GM19351 (cell line): ENCODE results near the gene MRPL24.

ENCODE experiments used
- ATAC-seq: cut with Tn5 transposase; IDR thresholded peaks from one replicate; pipeline ENCODE4 v1.9.1; 2021; ENCODE audit warnings: mild to moderate bottlenecking, moderate library complexity; ENCODE audit not compliant: unreplicated experiment

The MRPL24 gene

DNA sequence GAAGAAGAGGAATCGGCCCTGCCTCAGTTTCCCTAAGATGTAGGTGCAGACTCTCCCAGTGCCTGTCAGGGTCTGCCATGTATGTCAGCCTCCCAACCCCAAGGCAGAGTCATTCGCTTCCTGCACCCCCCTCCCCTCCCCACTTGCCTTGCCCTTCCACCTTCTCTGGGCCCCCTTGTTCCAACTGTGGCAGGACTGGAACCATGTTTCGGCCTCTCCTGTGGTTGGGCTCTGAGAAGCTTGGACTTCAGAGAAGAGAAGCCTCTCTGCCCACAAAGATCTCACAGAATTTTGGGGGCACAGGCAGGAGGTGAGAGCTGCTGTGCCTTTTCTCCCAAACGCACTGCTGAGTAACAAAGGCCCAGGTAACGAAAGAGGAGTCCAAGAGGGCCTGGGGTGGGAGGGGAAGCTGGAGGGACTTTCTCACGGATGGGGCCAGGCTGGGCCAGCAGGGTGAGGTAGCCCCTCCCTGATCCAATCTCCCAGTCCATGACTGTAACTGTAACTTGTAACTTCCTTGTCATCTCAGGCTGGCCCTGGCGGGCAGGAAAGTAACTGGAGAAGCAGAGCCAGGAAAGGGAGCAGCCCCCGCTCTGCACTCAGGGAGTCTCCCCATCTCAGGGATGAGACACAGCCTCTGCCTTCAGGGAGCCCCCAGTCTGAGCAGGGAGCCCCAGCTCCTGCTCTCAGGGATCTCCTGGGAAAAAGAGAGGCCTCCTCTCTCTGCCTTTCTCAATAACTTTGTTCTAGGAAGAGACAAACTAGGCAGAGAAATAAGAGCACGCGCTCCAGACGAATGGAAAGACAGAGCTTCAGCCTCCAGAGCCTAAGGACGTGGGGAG is 46.8 kb downstream of the MRPL24 start:
- no peak for ATAC-seq

- no peak for ATAC-seq
These were observed 47.7 kb downstream of the MRPL24 start for GRCh38 chr1:156692925-156693847.

DNA sequence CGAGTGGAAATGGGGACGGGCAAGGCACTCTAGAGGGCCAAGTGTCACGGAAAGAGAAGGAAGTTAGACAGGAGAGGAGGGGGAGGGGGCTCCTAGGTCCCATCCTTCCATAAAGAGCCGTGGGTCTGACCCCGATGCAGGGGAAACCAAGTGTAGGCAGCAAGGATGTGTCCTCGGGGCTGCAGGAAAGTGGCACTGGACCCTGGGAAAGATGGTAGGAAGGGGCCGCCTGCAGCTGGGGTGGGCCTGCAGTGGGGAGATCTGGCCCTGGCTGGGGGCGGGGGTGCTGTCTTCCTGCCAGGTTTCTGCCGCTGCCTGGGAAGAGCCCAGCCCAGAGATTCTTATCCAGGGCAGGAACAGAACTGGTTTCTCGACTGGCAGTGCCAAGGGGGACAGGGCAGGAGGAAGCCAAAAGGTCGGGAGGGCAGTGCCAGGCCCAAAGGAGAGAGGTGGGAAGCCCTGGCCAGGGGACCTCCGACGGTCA is 48.4 kb downstream of the MRPL24 start:
- no peak for ATAC-seq

GRCh38 chr1:156691665-156692440 is 49.0 kb downstream of the MRPL24 start:
- no peak for ATAC-seq

GRCh38 chr1:156691191-156691590 is 49.7 kb downstream of the MRPL24 start:
- no peak for ATAC-seq

- ATAC-seq: no peak
These were observed 50.2 kb downstream of the MRPL24 start for GRCh38 chr1:156690675-156691036.

DNA sequence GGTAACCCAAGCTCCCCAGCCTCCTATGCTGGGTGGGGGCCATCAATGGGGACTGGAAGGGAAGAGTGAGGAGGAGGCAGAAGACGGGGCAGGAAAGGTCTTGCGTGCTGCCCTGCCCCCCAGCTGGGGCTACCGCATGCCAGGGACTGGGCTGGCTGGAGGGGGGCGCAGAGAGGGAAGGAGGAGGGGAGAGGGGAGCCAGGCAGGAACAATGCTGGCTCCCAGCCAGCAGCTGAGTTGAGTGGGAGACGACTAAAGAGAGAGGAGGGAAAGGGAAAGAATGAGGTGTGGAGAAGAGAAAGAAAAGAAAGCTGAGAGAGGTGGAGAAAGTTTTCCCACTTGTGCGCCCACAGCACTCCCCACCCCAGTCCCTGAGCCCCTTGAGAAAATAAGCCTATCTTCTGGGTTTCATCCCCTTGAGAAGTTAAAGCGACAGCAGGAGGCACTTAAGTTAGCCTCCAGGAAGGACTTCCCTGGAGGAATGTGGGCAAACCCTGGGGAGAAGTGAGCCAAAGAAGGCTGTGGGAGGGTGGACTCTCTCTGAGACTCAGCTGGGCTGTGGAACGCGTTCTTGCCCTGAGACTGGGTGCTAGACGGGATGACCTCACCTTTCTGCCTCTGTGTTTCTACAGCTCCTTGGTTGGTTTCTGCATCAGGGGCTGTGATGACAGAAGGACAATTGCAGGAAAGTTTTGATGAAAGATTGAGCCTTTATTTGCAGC is 50.8 kb downstream of the MRPL24 start:
- ATAC-seq: no peak

DNA sequence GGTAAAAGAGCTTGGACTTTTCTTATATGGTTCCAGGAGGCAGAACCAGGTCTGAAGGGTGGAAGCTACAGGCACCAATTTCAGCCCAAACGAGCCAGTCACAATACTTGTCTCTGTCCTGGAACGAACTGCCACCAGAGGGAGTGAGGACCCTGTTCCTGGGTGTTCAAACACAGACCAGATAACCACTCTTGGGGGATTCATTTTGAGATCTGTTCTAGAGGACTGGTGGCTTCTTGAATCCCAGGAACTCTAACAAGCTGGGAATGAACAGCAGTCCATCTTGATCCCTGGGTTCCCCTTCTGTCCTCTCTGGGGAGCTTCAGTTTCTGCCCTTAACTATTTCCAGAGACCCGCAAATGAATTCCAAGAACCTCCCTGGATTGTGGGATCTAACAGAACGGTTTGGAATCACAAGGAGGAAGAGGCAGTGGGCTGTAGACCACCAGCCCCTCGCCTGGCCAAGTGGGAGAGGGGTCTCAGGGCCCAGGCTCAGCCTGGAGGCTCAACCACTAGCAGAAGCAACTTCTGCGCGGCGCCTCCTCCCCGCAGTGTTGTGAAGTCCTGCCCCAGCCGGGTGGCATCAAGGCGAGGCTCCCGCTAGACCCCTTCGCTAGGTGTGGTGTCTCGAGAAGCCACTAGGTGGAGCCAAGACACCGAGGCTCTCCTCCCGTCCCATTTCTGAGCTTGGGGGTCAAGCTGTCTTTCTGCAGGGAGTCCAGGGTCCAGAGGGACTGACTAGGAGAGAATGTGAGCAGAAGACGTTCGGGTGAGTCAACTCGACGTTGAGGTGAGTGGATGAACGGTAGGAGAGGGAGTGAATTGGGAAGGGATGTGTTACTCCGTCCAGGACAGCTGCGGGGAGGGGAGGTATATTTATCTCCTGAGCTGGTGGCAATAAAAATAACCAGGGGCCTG is 51.6 kb downstream of the MRPL24 start:
- no peak for ATAC-seq
